ENCODE measurements around the gene GTPBP1.

DNA sequence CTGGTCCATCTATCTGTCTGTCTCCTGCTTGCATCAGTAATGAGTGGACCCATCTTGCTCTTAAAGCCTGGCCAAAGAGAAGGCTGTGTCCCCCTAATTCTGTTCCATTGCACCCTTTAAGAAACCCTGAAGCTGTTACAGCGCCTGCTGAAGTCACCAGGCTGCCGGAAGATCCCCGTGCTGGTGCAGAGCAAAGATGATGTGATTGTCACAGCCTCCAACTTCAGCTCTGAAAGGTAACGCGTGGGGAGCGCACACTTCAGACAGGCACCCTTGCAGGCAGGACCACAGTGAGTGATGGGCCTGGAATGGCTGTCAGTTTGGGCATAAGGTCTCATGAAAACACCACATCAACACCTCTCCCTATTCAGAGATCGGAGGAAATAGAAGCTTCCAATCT lies 18.4 kb downstream of the GTPBP1 start:
- TF ChIP-seq POLR2A (IDR thresholded peaks at IDR 0.05; ENCODE audit: low read depth, low read length) (no peak), POLR2AphosphoS5 (IDR thresholded peaks at IDR 0.05; ENCODE audit: low read depth, low read length) (no peak), TAF1 (IDR thresholded peaks at IDR 0.05; ENCODE audit: borderline replicate concordance, low read depth, low read length) (no peak)

Data from GM12892 (cell line).